H1 (cell line): ENCODE measurements around the gene NUBP2. TPM values are rescaled to one million over a fixed set of nuclear protein-coding genes. Genes with fewer than 3 reads are reported as not detected.

Experiments used
- CTCF ChIA-PET: fragments of 300-600 bp; sonication (Branson Sonifier 250); formaldehyde crosslinking; loops from one replicate; lab custom pipeline; 2021; ENCODE audit not compliant: partially characterized antibody; lab: Charles Lee
- POLR2A ChIA-PET: fragments of 300-600 bp; sonication (Branson Sonifier 250); formaldehyde crosslinking; loops from one replicate; lab custom pipeline; 2021; ENCODE audit warnings: inconsistent platforms; ENCODE audit not compliant: partially characterized antibody; lab: Charles Lee
- DNase-seq, 2 experiments: peaks; one replicate each; pipeline versions ENCODE4 v3.0.0 to v3.0.0-alpha.2; 2010 to 2022; ENCODE audit warnings: low spot score in 2 of 2, low read depth in 1 of 2, mixed read lengths in 1 of 2
- FAIRE-seq: peaks from 2 replicates; lab custom pipeline; 2011; peaks lifted over from hg19 to GRCh38; lab: Jason Lieb, UNC
- H2AFZ ChIP-seq: 2 replicates; pipeline ENCODE4 v1.8.1; 2012; ENCODE audit warnings: low read length, inconsistent platforms
- H2AK5ac ChIP-seq: 2 replicates; pipeline ENCODE4 v1.6.1; 2013; ENCODE audit warnings: low read depth, low read length
- H2BK120ac ChIP-seq: replicated peaks from 2 replicates; pipeline ENCODE3; 2013; ENCODE audit warnings: low read depth, low read length, inconsistent platforms
- H2BK12ac ChIP-seq: 2 replicates; pipeline ENCODE4 v1.6.1; 2013; ENCODE audit warnings: low read depth, low read length
- H2BK15ac ChIP-seq: 2 replicates; pipeline ENCODE4 v1.6.1; 2013; ENCODE audit warnings: low read length
- H2BK20ac ChIP-seq: 2 replicates; pipeline ENCODE4 v1.6.1; 2013; ENCODE audit warnings: low read length
- H2BK5ac ChIP-seq: 2 replicates; pipeline ENCODE4 v1.6.1; 2013; ENCODE audit warnings: low read depth, low read length
- H3K14ac ChIP-seq: 2 replicates; pipeline ENCODE4 v1.6.1; 2013; ENCODE audit warnings: inconsistent platforms; ENCODE audit not compliant: insufficient read length
- H3K18ac ChIP-seq: 2 replicates; pipeline ENCODE4 v1.6.1; 2013; ENCODE audit warnings: low read length; ENCODE audit errors: extremely low read depth
- H3K23ac ChIP-seq: 2 replicates; pipeline ENCODE4 v1.6.1; 2013; ENCODE audit warnings: inconsistent platforms; ENCODE audit not compliant: insufficient read length
- H3K23me2 ChIP-seq: 2 replicates; pipeline ENCODE4 v1.6.1; 2013; ENCODE audit warnings: low read depth, low read length
- H3K27ac ChIP-seq: 2 replicates; pipeline ENCODE4 v1.6.1; 2011; ENCODE audit warnings: low read depth, low read length, inconsistent platforms
- H3K27me3 ChIP-seq, 4 experiments: replicated peaks in 1 of 4; 1 replicate in 1 of 4; 2 replicates in 3 of 4; pipeline versions ENCODE4 v1.6.1 to v1.8.1; 2011 to 2013; ENCODE audit warnings: low read length in 3 of 4, mild to moderate bottlenecking in 3 of 4, inconsistent platforms in 2 of 4, mixed read lengths in 2 of 4, moderate library complexity in 1 of 4; ENCODE audit not compliant: control insufficient read depth in 3 of 4, insufficient read depth in 3 of 4; ENCODE audit errors: extremely low read depth in 1 of 4
- H3K36me3 ChIP-seq, 4 experiments: 2 replicates each; pipeline versions ENCODE4 v1.6.1 to v1.8.1; 2011 to 2013; ENCODE audit warnings: mild to moderate bottlenecking in 4 of 4, low read length in 3 of 4, moderate library complexity in 2 of 4, control low read depth in 1 of 4, inconsistent platforms in 1 of 4; ENCODE audit not compliant: insufficient read depth in 4 of 4, control insufficient read depth in 2 of 4
- H3K4ac ChIP-seq: replicated peaks from 2 replicates; pipeline ENCODE3; 2013; ENCODE audit warnings: low read length, low read depth, mixed read lengths, inconsistent platforms; ENCODE audit not compliant: insufficient read length
- H3K4me1 ChIP-seq, 4 experiments: replicated peaks in 1 of 4; 1 replicate in 1 of 4; 2 replicates in 3 of 4; pipeline versions ENCODE4 v1.6.1 to v1.8.1; 2011 to 2013; ENCODE audit warnings: low read length in 3 of 4, inconsistent platforms in 2 of 4, mixed read lengths in 1 of 4; ENCODE audit not compliant: insufficient read depth in 4 of 4, control insufficient read depth in 3 of 4
- H3K4me2 ChIP-seq, 2 experiments: 2 replicates each; pipeline versions ENCODE4 v1.6.1 to v1.8.1; 2011 to 2013; ENCODE audit warnings: low read depth in 2 of 2, low read length in 2 of 2, control low read depth in 1 of 2, inconsistent platforms in 1 of 2, mild to moderate bottlenecking in 1 of 2; ENCODE audit not compliant: insufficient read depth in 1 of 2
- H3K4me3 ChIP-seq, 4 experiments: fragments of 200-600, 300-600 bp in 1 of 4; sonication (generic), shearing (Covaris generic), sonication (Bioruptor Twin) in 1 of 4; 2 replicates each; pipeline versions ENCODE4 v1.5.1 to v1.8.1; 2011 to 2016; ENCODE audit warnings: low read length in 4 of 4, low read depth in 3 of 4, control low read depth in 2 of 4, inconsistent platforms in 2 of 4, mild to moderate bottlenecking in 2 of 4, mixed read lengths in 1 of 4, moderate library complexity in 1 of 4; ENCODE audit not compliant: insufficient read depth in 2 of 4; ENCODE audit errors: extremely low read depth in 1 of 4
- H3K56ac ChIP-seq: replicated peaks from 2 replicates; pipeline ENCODE3; 2013; ENCODE audit warnings: low read depth, mild to moderate bottlenecking, mixed read lengths, low read length, inconsistent platforms; ENCODE audit not compliant: insufficient read length
- H3K79me1 ChIP-seq: 2 replicates; pipeline ENCODE4 v1.6.1; 2013; ENCODE audit warnings: low read depth, low read length, control low read depth
- H3K79me2 ChIP-seq, 2 experiments: 2 replicates each; pipeline versions ENCODE4 v1.6.1 to v1.8.1; 2012 to 2013; ENCODE audit warnings: low read length in 2 of 2, mild to moderate bottlenecking in 2 of 2, inconsistent platforms in 1 of 2; ENCODE audit not compliant: insufficient read depth in 2 of 2, control insufficient read depth in 1 of 2
- H3K9ac ChIP-seq, 4 experiments: replicated peaks in 1 of 4; 1 replicate in 1 of 4; 2 replicates in 3 of 4; pipeline versions ENCODE4 v1.6.1 to v1.8.1; 2011 to 2013; ENCODE audit warnings: low read depth in 3 of 4, low read length in 3 of 4, control low read depth in 2 of 4, mild to moderate bottlenecking in 2 of 4, moderate library complexity in 2 of 4, inconsistent platforms in 1 of 4; ENCODE audit errors: extremely low read depth in 1 of 4
- H3K9me3 ChIP-seq, 2 experiments: 2 replicates each; pipeline versions ENCODE4 v1.6.1 to v1.8.1; 2012 to 2013; ENCODE audit warnings: mild to moderate bottlenecking in 2 of 2, moderate library complexity in 2 of 2, control low read depth in 1 of 2, inconsistent platforms in 1 of 2, low read depth in 1 of 2, low read length in 1 of 2, mixed read lengths in 1 of 2; ENCODE audit not compliant: insufficient read depth in 2 of 2
- H4K20me1 ChIP-seq, 2 experiments: replicated peaks in 1 of 2; 2 replicates each; pipeline versions ENCODE3 to v1.8.1; 2011 to 2013; ENCODE audit warnings: inconsistent platforms in 2 of 2, low read length in 2 of 2, mild to moderate bottlenecking in 1 of 2; ENCODE audit not compliant: insufficient read depth in 2 of 2, control insufficient read depth in 1 of 2
- H4K5ac ChIP-seq: 2 replicates; pipeline ENCODE4 v1.6.1; 2013; ENCODE audit warnings: low read length, low read depth, mixed read lengths, inconsistent platforms; ENCODE audit not compliant: insufficient read length
- H4K8ac ChIP-seq: 2 replicates; pipeline ENCODE4 v1.8.0; 2013; ENCODE audit warnings: mild to moderate bottlenecking, moderate library complexity, low read length, inconsistent platforms; ENCODE audit not compliant: insufficient read depth; ENCODE audit errors: extremely low read depth
- H4K91ac ChIP-seq: replicated peaks from 2 replicates; pipeline ENCODE3; 2013; ENCODE audit warnings: low read length, mixed read lengths, inconsistent platforms; ENCODE audit not compliant: insufficient read length
- EZH2 ChIP-seq: fragments of 200-600 bp; sonication (generic); IDR thresholded peaks from 2 replicates; pipeline ENCODE4 v1.7.1; 2012; ENCODE audit warnings: low read depth, mild to moderate bottlenecking, moderate library complexity, low read length, inconsistent platforms; ENCODE audit not compliant: severe bottlenecking
- FOSL1 ChIP-seq: IDR thresholded peaks from 2 replicates; pipeline ENCODE4 v1.6.1; 2011; ENCODE audit warnings: mild to moderate bottlenecking, low read depth, low read length, moderate library complexity; ENCODE audit not compliant: insufficient read depth
- JUND ChIP-seq: IDR thresholded peaks from 2 replicates; pipeline ENCODE4 v1.6.1; 2011; ENCODE audit warnings: mild to moderate bottlenecking, improper control_type of control experiment, low read length
- KDM5A ChIP-seq: fragments of 200-600 bp; IDR thresholded peaks from 2 replicates; pipeline ENCODE4 v1.7.1; 2012; ENCODE audit warnings: mild to moderate bottlenecking, low read length, inconsistent platforms, mixed read lengths
- NANOG ChIP-seq: IDR thresholded peaks from 2 replicates; pipeline ENCODE4 v1.6.1; 2011; ENCODE audit warnings: low read length, low read depth, mild to moderate bottlenecking, inconsistent platforms; ENCODE audit not compliant: insufficient read depth, poor library complexity, severe bottlenecking
- PHF8 ChIP-seq: fragments of 200-600 bp; sonication (generic); conservative IDR thresholded peaks from 2 replicates; pipeline ENCODE4 v1.7.1; 2012; ENCODE audit warnings: low read depth, mild to moderate bottlenecking, inconsistent platforms, low read length, moderate library complexity
- POLR2AphosphoS5 ChIP-seq: IDR thresholded peaks from 2 replicates; pipeline ENCODE4 v1.6.1; 2011; ENCODE audit warnings: low read depth, low read length
- RBBP5 ChIP-seq: IDR thresholded peaks from 2 replicates; pipeline ENCODE4 v1.7.1; 2012; ENCODE audit warnings: low read depth, mild to moderate bottlenecking, inconsistent platforms, low read length, moderate library complexity, borderline replicate concordance
- RNF2 ChIP-seq: fragments of 200-900, 300-1000 bp; sonication (generic); IDR thresholded peaks from 2 replicates; pipeline ENCODE4 v1.7.1; 2016; ENCODE audit warnings: borderline replicate concordance, low read depth, mild to moderate bottlenecking, antibody characterized with exemption, low read length; ENCODE audit not compliant: poor library complexity, severe bottlenecking; ENCODE audit errors: missing control alignments
- SIRT6 ChIP-seq: IDR thresholded peaks from one replicate; pipeline ENCODE4 v1.7.1; 2012; ENCODE audit warnings: low read length, inconsistent platforms
- SIX5 ChIP-seq: IDR thresholded peaks from 2 replicates; pipeline ENCODE4 v1.6.1; 2011; ENCODE audit warnings: mild to moderate bottlenecking, low read depth, low read length
- WGBS, 2 experiments: shearing (Covaris generic) in 1 of 2; methylation state at CpG; one replicate each; pipeline versions ENCODE4 v1.1.6 to v1.1.7; 2013 to 2015; ENCODE audit warnings: low lambda C conversion rate in 2 of 2, mixed read lengths in 2 of 2, inconsistent platforms in 1 of 2, low coverage in 1 of 2, missing lambda C conversion rate in 1 of 2; ENCODE audit not compliant: insufficient replicate concordance in 2 of 2, insufficient coverage in 1 of 2, insufficient read length in 1 of 2; ENCODE audit errors: extremely low coverage in 1 of 2, missing lambda C conversion rate in 1 of 2; 5-methylcytosine and 5-hydroxymethylcytosine counted together
- polyA plus RNA-seq, 7 experiments: library from polyadenylated mRNA; depleted of rRNA in 3 of 7; stranded (reverse) in 5 of 7; unstranded in 2 of 7; fragments of >200 nt in 5 of 7; fragments of 200-250 nt in 2 of 7; gene quantifications; 1 replicate in 5 of 7; 2 replicates in 1 of 7; 4 replicates in 1 of 7; pipeline versions ENCODE4 v1.2.1 to v1.2.3, GENCODE V29; 2011 to 2013; ENCODE audit warnings: missing spikeins in 2 of 7, mixed read lengths in 2 of 7
- total RNA-seq: library from RNA; stranded (reverse); fragmentation: NEBNext Ultra II Directional; extraction: Animal tissue kit (Norgen Biotek cat#: 25700); gene quantifications from 2 replicates; pipeline ENCODE4 v1.2.1, GENCODE V29; 2021
- TF ChIP-seq, protein P1 (sequence below): IDR thresholded peaks from 2 replicates; pipeline ENCODE4 v1.6.1; 2011; ENCODE audit warnings: low read depth, mild to moderate bottlenecking, low read length; ENCODE audit not compliant: insufficient read depth

NUBP2 gene
- total and polyA plus RNA-seq, 2 of the 8 experiments (the other 6 are each of a cell fraction or from before 2014, with no cell fraction given): 70.3 to 96.9 TPM

DNA sequence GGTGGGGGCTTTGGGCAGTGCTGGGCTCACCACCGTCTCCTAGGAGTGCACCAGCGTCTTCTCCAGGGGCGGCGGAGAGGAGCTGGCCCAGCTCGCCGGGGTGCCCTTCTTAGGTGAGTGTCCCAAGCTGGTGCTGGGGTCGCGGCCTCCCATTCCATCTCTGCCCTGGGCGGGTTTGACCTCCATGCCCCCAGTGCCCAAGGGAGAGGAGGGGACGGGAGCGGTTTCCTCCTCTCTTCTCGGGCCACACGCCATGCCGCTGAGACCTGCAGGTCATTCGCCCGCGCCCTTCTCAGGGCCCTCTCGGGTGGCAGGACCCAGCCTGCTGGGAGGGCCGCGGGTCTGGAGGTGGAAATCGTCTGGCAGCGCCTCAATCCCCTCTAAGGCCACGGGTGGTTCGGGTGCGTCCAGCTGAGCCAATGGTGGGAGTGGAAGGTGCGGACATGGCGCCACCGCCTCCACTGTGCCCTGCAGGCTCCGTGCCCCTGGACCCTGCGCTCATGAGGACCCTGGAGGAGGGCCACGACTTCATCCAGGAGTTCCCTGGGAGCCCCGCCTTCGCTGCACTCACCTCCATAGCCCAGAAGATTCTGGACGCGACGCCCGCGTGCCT lies 5.4 kb downstream of the NUBP2 start:
- 95% methylated on average over 19 of the region's 38 CpGs; no CpG with 5 or more reads in 1 of the 2 experiments for WGBS, 2 experiments
- TF ChIP-seq RBBP5 (no peak), SIX5 (no peak), PHF8 (no peak), FOSL1 (no peak), EZH2 (no peak), RNF2 (no peak), NANOG (no peak), POLR2AphosphoS5 (no peak), JUND (no peak), KDM5A (no peak), SIRT6 (no peak)
- TF ChIP-seq, protein P1, sequence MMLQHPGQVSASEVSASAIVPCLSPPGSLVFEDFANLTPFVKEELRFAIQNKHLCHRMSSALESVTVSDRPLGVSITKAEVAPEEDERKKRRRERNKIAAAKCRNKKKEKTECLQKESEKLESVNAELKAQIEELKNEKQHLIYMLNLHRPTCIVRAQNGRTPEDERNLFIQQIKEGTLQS: no peak

More for the DNA sequence above, 5.4 kb downstream of the NUBP2 start:
- DNase-seq: no peak
- Histone ChIP-seq H2BK12ac (no peak overlapping the region), H3K9me3 (no peaks in the 10 kb centered on the region), H2AFZ (no peak overlapping the region), H4K91ac (no peak overlapping the region), H3K23ac (no peak overlapping the region), H4K5ac (no peak overlapping the region), H2BK20ac (no peak overlapping the region), H2BK15ac (no peak overlapping the region), H3K36me3 (peaks cover 0 to 44% (median 2%) of the 10 kb centered on the region in 4 experiments; a peak in 4 of 8 replicates), H4K20me1 (peaks cover 20 to 21% of the 10 kb centered on the region in 2 experiments), H3K9ac (no peak overlapping the region), H3K4me3 (no peak overlapping the region), H3K56ac (no peak overlapping the region), H3K79me1 (peaks cover 13% of the 10 kb centered on the region; the same call in 1 of the 2 replicates), H3K79me2 (peaks cover 0 to 33% of the 10 kb centered on the region in 2 experiments; a peak in 3 of 4 replicates), H2AK5ac (no peak overlapping the region), H3K4me1 (no peaks in the 10 kb centered on the region; a peak in 1 of 7 replicates), H2BK120ac (no peak overlapping the region), H3K4ac (no peak overlapping the region), H4K8ac (no peak overlapping the region), H3K27me3 (no peaks in the 10 kb centered on the region), H3K27ac (no peak overlapping the region), H3K4me2 (no peak overlapping the region), H3K18ac (no peak overlapping the region), H2BK5ac (no peak overlapping the region), H3K23me2 (peaks cover 3% of the 10 kb centered on the region; the same call in 1 of the 2 replicates), H3K14ac (no peak overlapping the region)
- POLR2A ChIA-PET: interaction anchor here (1.3 to 4.0 kb wide), 6 partner anchors 9 to 33 kb away, joined by 3 to 15 read pairs (median 4); partner anchors contain the start of genes EME2, MRPS34 and NME3
- no peak for FAIRE-seq
- CTCF ChIA-PET: interaction anchor here (1.8 kb wide), 1 partner anchor 64 kb away, joined by 7 read pairs; no protein-coding TSS in a partner anchor
